SJSA1 (cell line): ENCODE data around the gene RYR2. TPM values are rescaled to one million over a fixed set of nuclear protein-coding genes. Genes with fewer than 3 reads are reported as not detected.

Experiments
- DNase-seq, 2 experiments: peaks; one replicate each; pipeline ENCODE4 v3.0.0-alpha.2; 2015 to 2020; ENCODE audit warnings: low spot score in 2 of 2, low read depth in 1 of 2
- H3K27ac ChIP-seq: fragments of 250-450 bp; sonication (Bioruptor Pico); 2 replicates; pipeline ENCODE4 v1.5.1; 2020; ENCODE audit warnings: mild to moderate bottlenecking, moderate library complexity
- H3K27me3 ChIP-seq: fragments of 250-450 bp; sonication (Bioruptor Pico); replicated peaks from 2 replicates; pipeline ENCODE4 v1.5.1; 2020; ENCODE audit warnings: mild to moderate bottlenecking, moderate library complexity
- H3K36me3 ChIP-seq: fragments of 250-450 bp; sonication (Bioruptor Pico); 2 replicates; pipeline ENCODE4 v1.5.1; 2020; ENCODE audit warnings: mild to moderate bottlenecking
- H3K4me1 ChIP-seq: fragments of 250-450 bp; sonication (Bioruptor Pico); replicated peaks from 2 replicates; pipeline ENCODE4 v1.6.1; 2021; ENCODE audit warnings: mild to moderate bottlenecking
- H3K4me3 ChIP-seq: fragments of 250-450 bp; sonication (Bioruptor Pico); 2 replicates; pipeline ENCODE4 v1.5.1; 2020; ENCODE audit warnings: mild to moderate bottlenecking
- H3K9me3 ChIP-seq: fragments of 250-450 bp; sonication (Bioruptor Pico); replicated peaks from 2 replicates; pipeline ENCODE4 v1.5.1; 2020; ENCODE audit warnings: mild to moderate bottlenecking
- total RNA-seq: library from RNA; depleted of rRNA; stranded (reverse); fragments of >200 nt; shearing (Covaris generic); gene quantifications from 2 replicates; pipeline ENCODE4 v1.2.3, GENCODE V29; 2014

The RYR2 gene
- total RNA-seq, 1 experiment from 2014 or later: not detected

- H3K4me3 ChIP-seq: no peak overlapping the region
- no peaks in the 10 kb centered on the region for H3K27me3 ChIP-seq
- H3K36me3 ChIP-seq: no peaks in the 10 kb centered on the region
- H3K4me1 ChIP-seq: no peaks in the 10 kb centered on the region
- H3K9me3 ChIP-seq: peaks cover 5% of the 10 kb centered on the region; the same call in 1 of the 2 replicates
- DNase-seq: no peak
- no peak overlapping the region for H3K27ac ChIP-seq
These were observed 144.7 kb downstream of the RYR2 start for GRCh38 chr1:237186675-237187074.

GRCh38 chr1:237187842-237188241 is 145.9 kb downstream of the RYR2 start:
- H3K27ac ChIP-seq: no peak overlapping the region
- DNase-seq: no peak
- peaks cover 3% of the 10 kb centered on the region; the same call in 1 of the 2 replicates for H3K9me3 ChIP-seq
- no peak overlapping the region for H3K4me3 ChIP-seq
- no peaks in the 10 kb centered on the region for H3K4me1 ChIP-seq
- H3K36me3 ChIP-seq: no peaks in the 10 kb centered on the region
- no peaks in the 10 kb centered on the region for H3K27me3 ChIP-seq

GRCh38 chr1:237191403-237191802 is 149.4 kb downstream of the RYR2 start:
- no peak for DNase-seq
- Histone ChIP-seq H3K27ac (no peak overlapping the region), H3K9me3 (peaks cover 3% of the 10 kb centered on the region; the same call in 1 of the 2 replicates), H3K36me3 (no peaks in the 10 kb centered on the region), H3K4me1 (no peaks in the 10 kb centered on the region), H3K4me3 (no peak overlapping the region), H3K27me3 (no peaks in the 10 kb centered on the region)

- H3K27me3 ChIP-seq: no peaks in the 10 kb centered on the region
- H3K4me1 ChIP-seq: no peaks in the 10 kb centered on the region
- H3K27ac ChIP-seq: no peak overlapping the region
- H3K9me3 ChIP-seq: no peaks in the 10 kb centered on the region
- DNase-seq: no peak
- H3K36me3 ChIP-seq: no peaks in the 10 kb centered on the region
- H3K4me3 ChIP-seq: no peak overlapping the region
These were observed 155.8 kb downstream of the RYR2 start for GRCh38 chr1:237197470-237198425.

- Histone ChIP-seq H3K4me1 (no peaks in the 10 kb centered on the region), H3K36me3 (no peaks in the 10 kb centered on the region), H3K4me3 (no peak overlapping the region), H3K27ac (no peak overlapping the region), H3K9me3 (no peaks in the 10 kb centered on the region), H3K27me3 (no peaks in the 10 kb centered on the region)
- DNase-seq: no peak
These were observed 157.0 kb downstream of the RYR2 start for GRCh38 chr1:237199026-237199425.

GRCh38 chr1:237201155-237201554 is 159.2 kb downstream of the RYR2 start:
- H3K36me3 ChIP-seq: no peaks in the 10 kb centered on the region
- no peak for DNase-seq
- no peaks in the 10 kb centered on the region for H3K4me1 ChIP-seq
- H3K9me3 ChIP-seq: no peaks in the 10 kb centered on the region
- no peak overlapping the region for H3K27ac ChIP-seq
- H3K4me3 ChIP-seq: no peak overlapping the region
- no peaks in the 10 kb centered on the region for H3K27me3 ChIP-seq

GRCh38 chr1:237204841-237205240 is 162.9 kb downstream of the RYR2 start:
- no peaks in the 10 kb centered on the region for H3K27me3 ChIP-seq
- no peaks in the 10 kb centered on the region for H3K4me1 ChIP-seq
- no peak overlapping the region for H3K4me3 ChIP-seq
- H3K27ac ChIP-seq: no peak overlapping the region
- H3K9me3 ChIP-seq: no peaks in the 10 kb centered on the region
- H3K36me3 ChIP-seq: no peaks in the 10 kb centered on the region
- DNase-seq: no peak

GRCh38 chr1:237205400-237206064 is 163.5 kb downstream of the RYR2 start:
- no peak for DNase-seq
- no peaks in the 10 kb centered on the region for H3K4me1 ChIP-seq
- no peaks in the 10 kb centered on the region for H3K36me3 ChIP-seq
- no peak overlapping the region for H3K27ac ChIP-seq
- no peaks in the 10 kb centered on the region for H3K27me3 ChIP-seq
- H3K4me3 ChIP-seq: no peak overlapping the region
- no peaks in the 10 kb centered on the region for H3K9me3 ChIP-seq

- no peak for DNase-seq
- Histone ChIP-seq H3K36me3 (no peaks in the 10 kb centered on the region), H3K4me1 (no peaks in the 10 kb centered on the region), H3K27ac (no peak overlapping the region), H3K27me3 (no peaks in the 10 kb centered on the region), H3K4me3 (no peak overlapping the region), H3K9me3 (no peaks in the 10 kb centered on the region)
These were observed 164.1 kb downstream of the RYR2 start for GRCh38 chr1:237206065-237206414.

- H3K9me3 ChIP-seq: no peaks in the 10 kb centered on the region
- no peak overlapping the region for H3K4me3 ChIP-seq
- no peak overlapping the region for H3K27ac ChIP-seq
- no peaks in the 10 kb centered on the region for H3K4me1 ChIP-seq
- no peaks in the 10 kb centered on the region for H3K36me3 ChIP-seq
- no peak for DNase-seq
- no peaks in the 10 kb centered on the region for H3K27me3 ChIP-seq
These were observed 169.0 kb downstream of the RYR2 start for GRCh38 chr1:237211031-237211430.

- H3K27ac ChIP-seq: no peak overlapping the region
- no peaks in the 10 kb centered on the region for H3K36me3 ChIP-seq
- no peak for DNase-seq
- no peak overlapping the region for H3K4me3 ChIP-seq
- no peaks in the 10 kb centered on the region for H3K9me3 ChIP-seq
- no peaks in the 10 kb centered on the region for H3K27me3 ChIP-seq
- no peaks in the 10 kb centered on the region for H3K4me1 ChIP-seq
These were observed 169.6 kb downstream of the RYR2 start for GRCh38 chr1:237211540-237211939.

GRCh38 chr1:237219751-237220642 is 178.0 kb downstream of the RYR2 start:
- H3K9me3 ChIP-seq: no peaks in the 10 kb centered on the region; the same call in 1 of the 2 replicates
- H3K4me3 ChIP-seq: no peak overlapping the region
- DNase-seq: no peak
- H3K4me1 ChIP-seq: no peaks in the 10 kb centered on the region
- no peaks in the 10 kb centered on the region for H3K36me3 ChIP-seq
- no peak overlapping the region for H3K27ac ChIP-seq
- no peaks in the 10 kb centered on the region for H3K27me3 ChIP-seq

- Histone ChIP-seq H3K4me1 (no peaks in the 10 kb centered on the region), H3K4me3 (no peak overlapping the region), H3K27ac (no peak overlapping the region), H3K27me3 (no peaks in the 10 kb centered on the region), H3K9me3 (no peaks in the 10 kb centered on the region), H3K36me3 (no peaks in the 10 kb centered on the region)
- DNase-seq: no peak
These were observed 181.4 kb downstream of the RYR2 start for GRCh38 chr1:237223419-237223818.
